B cell (primary cell): ENCODE measurements around the gene TAF1.

Experiments
- CTCF ChIP-seq: fragments of 200-600 bp; IDR thresholded peaks from one replicate; pipeline ENCODE4 v1.8.0; 2022; ENCODE audit warnings: antibody characterized with exemption, mild to moderate bottlenecking
- EZH2 ChIP-seq: IDR thresholded peaks from 2 replicates; pipeline ENCODE4 v1.6.1; 2012; ENCODE audit warnings: borderline replicate concordance, low read depth, mild to moderate bottlenecking, moderate library complexity, low read length; ENCODE audit not compliant: insufficient read depth, poor library complexity, severe bottlenecking

DNA sequence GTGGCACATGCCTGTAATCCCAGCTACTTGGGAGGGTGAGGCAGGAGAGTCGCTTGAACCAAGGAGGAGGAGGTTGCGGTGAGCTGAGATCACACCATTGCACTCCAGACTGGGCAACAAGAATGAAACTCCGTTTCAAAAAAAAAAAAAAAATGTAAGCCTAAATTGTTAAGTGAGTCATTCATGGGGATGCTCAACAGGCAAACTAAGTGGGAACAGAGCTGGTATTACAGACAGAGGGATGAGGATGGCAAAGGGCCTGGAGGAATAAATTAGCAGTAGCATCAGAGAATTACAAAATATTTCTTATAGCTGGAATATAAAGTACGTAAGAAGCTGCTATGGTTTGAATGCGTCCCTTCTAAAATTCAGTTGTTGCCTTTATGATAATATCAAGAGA, 123.4 kb downstream of the TAF1 start:
- no peak for TF ChIP-seq CTCF
- TF ChIP-seq EZH2, result no peak
